HFF-Myc (cell line): Measurements from ENCODE around the gene EIF2AK2.
A peak's percentile ranks its signal among the peaks of the same experiment; 100 is the strongest.

Experiments used
- DNase-seq: peaks from one replicate; pipeline ENCODE4 v3.0.0-alpha.2; 2011; ENCODE audit warnings: low read depth; ENCODE audit errors: extremely low read depth
- H3K4me3 ChIP-seq: replicated peaks from 2 replicates; pipeline ENCODE4 v1.5.1; 2011; ENCODE audit warnings: low read depth, mild to moderate bottlenecking, control low read depth, low read length
- CTCF ChIP-seq: IDR thresholded peaks from 2 replicates; pipeline ENCODE4 v1.5.1; 2012; ENCODE audit warnings: mild to moderate bottlenecking, low read depth, low read length, control low read depth; ENCODE audit errors: missing control alignments

EIF2AK2 gene

GRCh38 chr2:37168217-37168981 lies 11.6 kb upstream of the EIF2AK2 start:
- TF ChIP-seq CTCF = peak; percentile 80
- DNase-seq = no peak
- no peak overlapping the region for H3K4me3 ChIP-seq

- TF ChIP-seq CTCF = no peak
- no peak for DNase-seq
- H3K4me3 ChIP-seq = no peak overlapping the region
Observed at GRCh38 chr2:37167636-37168180, 10.9 kb upstream of the EIF2AK2 start.

- H3K4me3 ChIP-seq = no peak overlapping the region
- no peak for TF ChIP-seq CTCF
- DNase-seq = no peak
Observed at GRCh38 chr2:37164757-37165156, 8.0 kb upstream of the EIF2AK2 start.

GRCh38 chr2:37156071-37156856 lies 516 bp downstream of the EIF2AK2 start:
- TF ChIP-seq CTCF = no peak
- peak overlapping the region; percentile 64 for H3K4me3 ChIP-seq
- no peak for DNase-seq

GRCh38 chr2:37154785-37155184 lies 2.0 kb downstream of the EIF2AK2 start:
- no peak overlapping the region for H3K4me3 ChIP-seq
- TF ChIP-seq CTCF = no peak
- DNase-seq = no peak

GRCh38 chr2:37153224-37153623 lies 3.6 kb downstream of the EIF2AK2 start:
- no peak overlapping the region for H3K4me3 ChIP-seq
- DNase-seq = no peak
- TF ChIP-seq CTCF = no peak
